ENCODE results near the gene ATP5F1E. TPM values are rescaled to one million over a fixed set of nuclear protein-coding genes. Genes with fewer than 3 reads are reported as not detected.

Gene ATP5F1E
- total RNA-seq, 2 experiments from 2014 or later, result 51.1 to 53.1 TPM

DNA sequence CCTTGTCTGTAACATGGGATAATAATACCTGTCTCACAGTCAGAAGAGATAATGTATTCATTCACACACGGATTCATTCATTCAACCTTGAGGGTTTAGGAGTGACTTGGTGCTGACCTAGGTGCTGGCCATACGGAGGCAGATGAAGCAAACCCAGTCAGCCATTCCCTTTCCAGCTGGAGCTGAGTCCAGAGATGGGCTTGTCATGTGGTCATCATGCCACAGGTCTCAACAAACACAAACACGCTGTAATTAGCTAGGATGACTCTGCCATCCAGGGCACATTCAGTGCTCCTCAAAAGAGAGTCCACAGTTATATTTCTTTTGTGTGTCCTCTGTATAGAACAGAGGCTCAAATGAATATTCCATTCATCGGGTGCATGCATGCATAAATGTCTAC lies 29.9 kb upstream of the ATP5F1E start:
- H3K27me3 Mint-ChIP-seq, result no peaks in the 10 kb centered on the region
- H3K4me1 Mint-ChIP-seq (ENCODE audit: low read depth), result no peaks in the 10 kb centered on the region
- H3K27ac Mint-ChIP-seq, result no peak overlapping the region
- no peaks in the 10 kb centered on the region for H3K27me3 ChIP-seq (ENCODE audit: control insufficient read depth in 1 of 2, insufficient read depth in 2 of 2, low read length in 2 of 2)
- no peak overlapping the region for H3K4me3 ChIP-seq (ENCODE audit: low read length)
- ATAC-seq (ENCODE audit: poor library complexity) (no peak), DNase-seq (no peak)
- H3K9me3 ChIP-seq (ENCODE audit: control insufficient read depth in 1 of 2, insufficient read depth in 1 of 2, low read length in 2 of 2), result no peaks in the 10 kb centered on the region
- no peaks in the 10 kb centered on the region for H3K36me3 ChIP-seq (ENCODE audit: insufficient read depth, low read length)
- ChIA-PET POLR2A (no interaction called here), CTCF (no interaction called here)
- H3K27ac ChIP-seq (ENCODE audit: low read depth in 1 of 2, low read length in 2 of 2), result no peak overlapping the region
- intact Hi-C loops (cut with DNase I, micrococcal nuclease), result no loop called here
- no peak overlapping the region for H3K4me3 Mint-ChIP-seq
- H3K36me3 Mint-ChIP-seq (ENCODE audit: low read depth), result no peaks in the 10 kb centered on the region
- H3K9me3 Mint-ChIP-seq, result no peaks in the 10 kb centered on the region
- TF ChIP-seq, protein P1, sequence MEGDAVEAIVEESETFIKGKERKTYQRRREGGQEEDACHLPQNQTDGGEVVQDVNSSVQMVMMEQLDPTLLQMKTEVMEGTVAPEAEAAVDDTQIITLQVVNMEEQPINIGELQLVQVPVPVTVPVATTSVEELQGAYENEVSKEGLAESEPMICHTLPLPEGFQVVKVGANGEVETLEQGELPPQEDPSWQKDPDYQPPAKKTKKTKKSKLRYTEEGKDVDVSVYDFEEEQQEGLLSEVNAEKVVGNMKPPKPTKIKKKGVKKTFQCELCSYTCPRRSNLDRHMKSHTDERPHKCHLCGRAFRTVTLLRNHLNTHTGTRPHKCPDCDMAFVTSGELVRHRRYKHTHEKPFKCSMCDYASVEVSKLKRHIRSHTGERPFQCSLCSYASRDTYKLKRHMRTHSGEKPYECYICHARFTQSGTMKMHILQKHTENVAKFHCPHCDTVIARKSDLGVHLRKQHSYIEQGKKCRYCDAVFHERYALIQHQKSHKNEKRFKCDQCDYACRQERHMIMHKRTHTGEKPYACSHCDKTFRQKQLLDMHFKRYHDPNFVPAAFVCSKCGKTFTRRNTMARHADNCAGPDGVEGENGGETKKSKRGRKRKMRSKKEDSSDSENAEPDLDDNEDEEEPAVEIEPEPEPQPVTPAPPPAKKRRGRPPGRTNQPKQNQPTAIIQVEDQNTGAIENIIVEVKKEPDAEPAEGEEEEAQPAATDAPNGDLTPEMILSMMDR (IDR thresholded peaks at IDR 0.05), result no peak
- H3K4me1 ChIP-seq (ENCODE audit: insufficient read depth, low read length), result no peaks in the 10 kb centered on the region

DNA sequence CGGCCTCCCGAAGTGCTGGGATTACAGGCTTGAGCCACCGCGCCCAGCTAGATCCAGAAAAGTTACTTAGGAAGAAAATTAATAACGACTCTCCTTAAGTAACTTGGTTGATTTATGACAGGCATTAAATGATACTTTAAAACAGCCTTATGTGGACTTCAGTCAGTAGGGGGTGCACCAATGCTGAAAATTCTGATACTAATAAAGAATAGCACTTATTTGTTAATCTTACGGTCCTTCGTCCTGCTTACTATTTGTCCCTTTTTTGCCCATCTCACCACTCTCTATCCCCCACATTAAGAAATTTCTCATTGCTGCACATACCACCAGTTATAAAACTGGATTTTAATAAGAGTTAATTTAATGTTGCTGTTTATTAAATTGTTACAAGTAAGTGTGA lies 23.2 kb upstream of the ATP5F1E start:
- peaks cover 6 to 7% of the 10 kb centered on the region in 2 experiments for H3K27me3 ChIP-seq (ENCODE audit: control insufficient read depth in 1 of 2, insufficient read depth in 2 of 2, low read length in 2 of 2)
- H3K4me1 ChIP-seq (ENCODE audit: insufficient read depth, low read length), result no peaks in the 10 kb centered on the region
- Mint-ChIP-seq H3K4me3 (no peak overlapping the region), H3K36me3 (ENCODE audit: low read depth) (no peaks in the 10 kb centered on the region), H3K27ac (no peak overlapping the region), H3K4me1 (ENCODE audit: low read depth) (no peaks in the 10 kb centered on the region), H3K9me3 (no peaks in the 10 kb centered on the region), H3K27me3 (peaks cover 24% of the 10 kb centered on the region)
- no peaks in the 10 kb centered on the region for H3K9me3 ChIP-seq (ENCODE audit: control insufficient read depth in 1 of 2, insufficient read depth in 1 of 2, low read length in 2 of 2)
- intact Hi-C loops (cut with DNase I, micrococcal nuclease), result loop anchor here in 1 of 2 experiments (5.0 kb wide), 1 partner anchor 347 kb away; no protein-coding TSS in a partner anchor
- no peaks in the 10 kb centered on the region for H3K36me3 ChIP-seq (ENCODE audit: insufficient read depth, low read length)
- H3K4me3 ChIP-seq (ENCODE audit: low read length), result no peak overlapping the region
- CTCF ChIA-PET, result no interaction called here
- TF ChIP-seq, protein P1 (IDR thresholded peaks at IDR 0.05), result no peak
- no peak for ATAC-seq (ENCODE audit: poor library complexity)
- POLR2A ChIA-PET, result interaction anchor here (1.9 kb wide), 1 partner anchor 12 kb away, joined by 7 read pairs; the partner anchor contains the start of gene PRELID3B
- no peak overlapping the region for H3K27ac ChIP-seq (ENCODE audit: low read depth in 1 of 2, low read length in 2 of 2)
- peak in 4 of 14 experiments; percentile 40 to 58 (median 53) for DNase-seq

- ATAC-seq (ENCODE audit: poor library complexity) (no peak), DNase-seq (no peak)
- no peaks in the 10 kb centered on the region for H3K9me3 Mint-ChIP-seq
- TF ChIP-seq, protein P1 (IDR thresholded peaks at IDR 0.05), result no peak
- H3K27me3 Mint-ChIP-seq, result peaks cover 32% of the 10 kb centered on the region
- CTCF ChIA-PET, result no interaction called here
- Histone ChIP-seq H3K27me3 (ENCODE audit: control insufficient read depth in 1 of 2, insufficient read depth in 2 of 2, low read length in 2 of 2) (peaks cover 7% of the 10 kb centered on the region in 2 experiments), H3K9me3 (ENCODE audit: control insufficient read depth in 1 of 2, insufficient read depth in 1 of 2, low read length in 2 of 2) (no peaks in the 10 kb centered on the region), H3K4me1 (ENCODE audit: insufficient read depth, low read length) (peaks cover 4% of the 10 kb centered on the region), H3K36me3 (ENCODE audit: insufficient read depth, low read length) (no peaks in the 10 kb centered on the region), H3K27ac (ENCODE audit: low read depth in 1 of 2, low read length in 2 of 2) (no peak overlapping the region), H3K4me3 (ENCODE audit: low read length) (no peak overlapping the region)
- H3K27ac Mint-ChIP-seq, result no peak overlapping the region
- intact Hi-C loops (cut with DNase I, micrococcal nuclease), result no loop called here
- POLR2A ChIA-PET, result interaction anchor here (1.3 to 4.3 kb wide), 2 partner anchors 9 to 19 kb away, joined by 5 to 12 read pairs; partner anchors contain the start of genes ATP5F1E and PRELID3B
- H3K36me3 Mint-ChIP-seq (ENCODE audit: low read depth), result no peaks in the 10 kb centered on the region
- H3K4me1 Mint-ChIP-seq (ENCODE audit: low read depth), result peaks cover 6% of the 10 kb centered on the region
- no peak overlapping the region for H3K4me3 Mint-ChIP-seq
Observed at GRCh38 chr20:59051666-59052185, 19.6 kb upstream of the ATP5F1E start.

Data from CD4-positive, alpha-beta T cell (primary cell).